Endothelial cell of umbilical vein (primary cell): ENCODE results near the gene PSIP1. TPM values are rescaled to one million over a fixed set of nuclear protein-coding genes. Genes with fewer than 3 reads are reported as not detected.

ENCODE experiments used
- BruUV-seq: library from RNA; stranded (reverse); fragments of 400-500 nt; replicated peaks from 2 replicates; lab custom pipeline; 2021; lab: Mats Ljungman, UMichigan
- CTCF ChIA-PET: fragments of 300-600, 350-600 bp; sonication (Branson Sonifier 250); formaldehyde crosslinking; loops from one replicate; lab custom pipeline; 2021; ENCODE audit warnings: antibody characterized with exemption, inconsistent platforms; lab: Charles Lee
- POLR2A ChIA-PET: fragments of 300-600, 350-600 bp; sonication (Branson Sonifier 250); formaldehyde crosslinking; loops from one replicate; lab custom pipeline; 2021; ENCODE audit warnings: antibody characterized with exemption, inconsistent platforms; lab: Charles Lee
- DNase-seq: peaks from one replicate; pipeline ENCODE4 v3.0.0-alpha.2; 2011; ENCODE audit warnings: low read depth, low spot score
- FAIRE-seq: peaks from 2 replicates; lab custom pipeline; 2011; peaks lifted over from hg19 to GRCh38; lab: Jason Lieb, UNC
- H2AFZ ChIP-seq: 2 replicates; pipeline ENCODE4 v1.6.0; 2012; ENCODE audit warnings: low read depth, low read length, control low read depth, inconsistent platforms
- H3K27ac ChIP-seq: 2 replicates; pipeline ENCODE4 v1.5.1; 2011; ENCODE audit warnings: low read depth, mild to moderate bottlenecking, control low read depth, low read length, moderate library complexity; ENCODE audit not compliant: insufficient read depth
- H3K27me3 ChIP-seq, 2 experiments: 2 replicates each; pipeline versions ENCODE4 v1.6.0 to v1.6.1; 2011; ENCODE audit warnings: low read length in 2 of 2, mixed read lengths in 1 of 2; ENCODE audit not compliant: control insufficient read depth in 2 of 2, insufficient read depth in 2 of 2
- H3K36me3 ChIP-seq, 2 experiments: 2 replicates in 1 of 2; 3 replicates in 1 of 2; pipeline ENCODE4 v1.5.1; 2011; ENCODE audit warnings: low read length in 2 of 2, mild to moderate bottlenecking in 1 of 2, moderate library complexity in 1 of 2; ENCODE audit not compliant: control insufficient read depth in 2 of 2, insufficient read depth in 2 of 2; ENCODE audit errors: extremely low read depth in 1 of 2
- H3K4me1 ChIP-seq: 3 replicates; pipeline ENCODE4 v1.5.1; 2011; ENCODE audit warnings: mild to moderate bottlenecking, low read length; ENCODE audit not compliant: control insufficient read depth, insufficient read depth; ENCODE audit errors: extremely low read depth
- H3K4me2 ChIP-seq: 2 replicates; pipeline ENCODE4 v1.6.1; 2011; ENCODE audit warnings: low read length, control low read depth, mixed read lengths; ENCODE audit not compliant: insufficient read depth
- H3K4me3 ChIP-seq, 3 experiments: fragments of 200-600 bp in 1 of 3; sonication (generic), shearing (Covaris generic) in 1 of 3; replicated peaks in 1 of 3; 2 replicates each; pipeline ENCODE4 v1.5.1; 2011 to 2016; ENCODE audit warnings: control low read depth in 3 of 3, low read length in 3 of 3, mild to moderate bottlenecking in 2 of 3, inconsistent platforms in 1 of 3, low read depth in 1 of 3, moderate library complexity in 1 of 3; ENCODE audit not compliant: insufficient read depth in 1 of 3
- H3K79me2 ChIP-seq: 2 replicates; pipeline ENCODE4 v1.6.0; 2012; ENCODE audit warnings: low read length, inconsistent platforms; ENCODE audit not compliant: control insufficient read depth, insufficient read depth
- H3K9ac ChIP-seq: replicated peaks from 2 replicates; pipeline ENCODE3; 2011; ENCODE audit warnings: low read length, control low read depth; ENCODE audit not compliant: insufficient read depth; ENCODE audit errors: extremely low read depth
- H3K9me1 ChIP-seq: replicated peaks from 3 replicates; pipeline ENCODE4 v1.6.0; 2011; ENCODE audit warnings: mild to moderate bottlenecking, low read length; ENCODE audit not compliant: control insufficient read depth, insufficient read depth; ENCODE audit errors: extremely low read depth
- H3K9me3 ChIP-seq: replicated peaks from 2 replicates; pipeline ENCODE4 v1.5.1; 2012; ENCODE audit warnings: low read length, inconsistent platforms; ENCODE audit not compliant: control insufficient read depth, insufficient read depth
- H4K20me1 ChIP-seq: replicated peaks from 2 replicates; pipeline ENCODE3; 2011; ENCODE audit warnings: mild to moderate bottlenecking, low read length; ENCODE audit not compliant: control insufficient read depth, insufficient read depth; ENCODE audit errors: extremely low read depth
- EZH2 ChIP-seq: IDR thresholded peaks from 2 replicates; pipeline ENCODE4 v1.6.1; 2012; ENCODE audit warnings: borderline replicate concordance, low read depth, mild to moderate bottlenecking, moderate library complexity, low read length, inconsistent platforms; ENCODE audit not compliant: severe bottlenecking
- FOS ChIP-seq: IDR thresholded peaks from 2 replicates; pipeline ENCODE4 v1.6.1; 2011; ENCODE audit warnings: mild to moderate bottlenecking, low read length, moderate library complexity, borderline replicate concordance; ENCODE audit not compliant: insufficient read depth
- GATA2 ChIP-seq: IDR thresholded peaks from 2 replicates; pipeline ENCODE4 v1.7.0; 2011; ENCODE audit warnings: low read depth, mild to moderate bottlenecking, moderate library complexity, mixed read lengths, low read length; ENCODE audit not compliant: insufficient read length, insufficient read depth
- JUN ChIP-seq: IDR thresholded peaks from 2 replicates; pipeline ENCODE4 v1.6.1; 2011; ENCODE audit warnings: borderline replicate concordance, low read depth; ENCODE audit not compliant: insufficient read length, insufficient read depth
- MYC ChIP-seq: IDR thresholded peaks from one replicate; pipeline ENCODE4 v1.6.1; 2011; ENCODE audit warnings: mild to moderate bottlenecking, low read depth, low read length
- POLR2A ChIP-seq: IDR thresholded peaks from 2 replicates; pipeline ENCODE4 v1.6.1; 2012; ENCODE audit warnings: low read depth, mild to moderate bottlenecking, control low read depth, low read length
- POLR2AphosphoS5 ChIP-seq: IDR thresholded peaks from 2 replicates; pipeline ENCODE4 v1.6.1; 2012; ENCODE audit warnings: low read depth, mild to moderate bottlenecking, control low read depth, low read length, moderate library complexity; ENCODE audit not compliant: insufficient read depth
- dilution Hi-C: fragments of 300-500 bp; cut with MboI; formaldehyde crosslinking; loops from one replicate; pipeline ENCODE4 v1.15.0; 2019; ENCODE audit warnings: low sequenced_read_pairs; ENCODE audit not compliant: extremely low pct_ligation_motif_present
- intact Hi-C: fragments of 100-400 bp; cut with micrococcal nuclease; formaldehyde crosslinking; loops from one replicate; pipeline ENCODE4 v1.10.0; 2022
- polyA plus RNA-seq, 4 experiments: library from polyadenylated mRNA; depleted of rRNA in 3 of 4; stranded (reverse) in 3 of 4; unstranded in 1 of 4; fragments of >200 nt; gene quantifications; 2 replicates each; pipeline versions ENCODE4 v1.2.1 to v1.2.3, GENCODE V29; 2011 to 2012; ENCODE audit warnings: missing spikeins in 1 of 4
- total RNA-seq: library from RNA; stranded (reverse); gene quantifications from 2 replicates; pipeline ENCODE4 v1.2.3, GENCODE V29; 2021
- TF ChIP-seq, protein P1 (sequence below), 2 donors: IDR thresholded peaks; 1 replicate in 1 of 2; 2 replicates in 1 of 2; pipeline ENCODE4 v1.5.1; 2011; ENCODE audit warnings: low read length in 2 of 2, mild to moderate bottlenecking in 2 of 2, moderate library complexity in 2 of 2, control low read depth in 1 of 2, inconsistent platforms in 1 of 2, low read depth in 1 of 2; ENCODE audit not compliant: insufficient read depth in 1 of 2; ENCODE audit errors: extremely low read depth in 1 of 2
- TF ChIP-seq, protein P2 (sequence below): IDR thresholded peaks from 2 replicates; pipeline ENCODE4 v1.6.1; 2011; ENCODE audit not compliant: insufficient read depth, insufficient read length

PSIP1 gene
- total and polyA plus RNA-seq, 2 donors (not counting 3 experiments of a cell fraction or from before 2014, with no cell fraction given): 12.9 to 76.7 TPM

DNA sequence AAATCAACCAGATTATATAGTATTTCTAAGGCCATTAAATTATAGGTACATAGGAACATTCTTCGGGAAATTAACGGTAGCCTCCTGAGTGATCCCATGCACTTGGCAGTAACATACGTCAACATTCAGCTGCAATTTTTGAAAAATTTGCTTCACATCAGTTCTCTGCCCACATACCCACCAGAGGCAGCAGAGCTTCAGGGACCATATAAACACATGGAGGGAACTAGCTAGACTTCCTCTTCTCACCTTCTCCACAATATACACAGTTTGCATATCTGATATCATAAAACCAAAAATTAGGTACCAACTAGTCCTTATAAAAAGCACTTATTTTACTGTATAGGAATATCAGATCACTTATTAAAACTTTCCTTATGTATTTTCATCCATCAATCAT, 4.8 kb downstream of the PSIP1 start:
- intact Hi-C loops: no loop called here
- Histone ChIP-seq H3K9ac (no peak overlapping the region), H3K9me3 (no peaks in the 10 kb centered on the region), H3K9me1 (no peaks in the 10 kb centered on the region), H3K4me1 (peaks cover 15% of the 10 kb centered on the region), H3K4me2 (no peak overlapping the region), H3K36me3 (peaks cover 2 to 16% of the 10 kb centered on the region in 2 experiments), H3K4me3 (no peak overlapping the region), H4K20me1 (no peaks in the 10 kb centered on the region), H3K27me3 (no peaks in the 10 kb centered on the region), H2AFZ (no peak overlapping the region), H3K79me2 (peaks cover 43% of the 10 kb centered on the region), H3K27ac (no peak overlapping the region)
- DNase-seq (no peak), FAIRE-seq (no peak)
- CTCF ChIA-PET: interaction anchor here (1.3 kb wide), 1 partner anchor 13 kb away, joined by 3 read pairs; no protein-coding TSS in a partner anchor
- POLR2A ChIA-PET: no interaction called here
- TF ChIP-seq POLR2A (no peak), POLR2AphosphoS5 (no peak), EZH2 (no peak), JUN (no peak), FOS (no peak), MYC (no peak), GATA2 (no peak)
- TF ChIP-seq, protein P1, sequence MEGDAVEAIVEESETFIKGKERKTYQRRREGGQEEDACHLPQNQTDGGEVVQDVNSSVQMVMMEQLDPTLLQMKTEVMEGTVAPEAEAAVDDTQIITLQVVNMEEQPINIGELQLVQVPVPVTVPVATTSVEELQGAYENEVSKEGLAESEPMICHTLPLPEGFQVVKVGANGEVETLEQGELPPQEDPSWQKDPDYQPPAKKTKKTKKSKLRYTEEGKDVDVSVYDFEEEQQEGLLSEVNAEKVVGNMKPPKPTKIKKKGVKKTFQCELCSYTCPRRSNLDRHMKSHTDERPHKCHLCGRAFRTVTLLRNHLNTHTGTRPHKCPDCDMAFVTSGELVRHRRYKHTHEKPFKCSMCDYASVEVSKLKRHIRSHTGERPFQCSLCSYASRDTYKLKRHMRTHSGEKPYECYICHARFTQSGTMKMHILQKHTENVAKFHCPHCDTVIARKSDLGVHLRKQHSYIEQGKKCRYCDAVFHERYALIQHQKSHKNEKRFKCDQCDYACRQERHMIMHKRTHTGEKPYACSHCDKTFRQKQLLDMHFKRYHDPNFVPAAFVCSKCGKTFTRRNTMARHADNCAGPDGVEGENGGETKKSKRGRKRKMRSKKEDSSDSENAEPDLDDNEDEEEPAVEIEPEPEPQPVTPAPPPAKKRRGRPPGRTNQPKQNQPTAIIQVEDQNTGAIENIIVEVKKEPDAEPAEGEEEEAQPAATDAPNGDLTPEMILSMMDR (IDR thresholded peaks at IDR 0.05; ENCODE audit: extremely low read depth in 1 of 2, insufficient read depth in 1 of 2, low read depth in 1 of 2, low read length in 2 of 2): no peak
- TF ChIP-seq, protein P2, sequence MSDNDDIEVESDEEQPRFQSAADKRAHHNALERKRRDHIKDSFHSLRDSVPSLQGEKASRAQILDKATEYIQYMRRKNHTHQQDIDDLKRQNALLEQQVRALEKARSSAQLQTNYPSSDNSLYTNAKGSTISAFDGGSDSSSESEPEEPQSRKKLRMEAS: no peak
- dilution Hi-C loops: no loop called here
- BruUV-seq: no TSS peak
